Measurements from ENCODE around the gene PRKD2. TPM values are rescaled to one million over a fixed set of nuclear protein-coding genes. Genes with fewer than 3 reads are reported as not detected.

PRKD2 gene
- total RNA-seq, 2 donors from 2014 or later: 18.9 to 58.3 TPM

DNA sequence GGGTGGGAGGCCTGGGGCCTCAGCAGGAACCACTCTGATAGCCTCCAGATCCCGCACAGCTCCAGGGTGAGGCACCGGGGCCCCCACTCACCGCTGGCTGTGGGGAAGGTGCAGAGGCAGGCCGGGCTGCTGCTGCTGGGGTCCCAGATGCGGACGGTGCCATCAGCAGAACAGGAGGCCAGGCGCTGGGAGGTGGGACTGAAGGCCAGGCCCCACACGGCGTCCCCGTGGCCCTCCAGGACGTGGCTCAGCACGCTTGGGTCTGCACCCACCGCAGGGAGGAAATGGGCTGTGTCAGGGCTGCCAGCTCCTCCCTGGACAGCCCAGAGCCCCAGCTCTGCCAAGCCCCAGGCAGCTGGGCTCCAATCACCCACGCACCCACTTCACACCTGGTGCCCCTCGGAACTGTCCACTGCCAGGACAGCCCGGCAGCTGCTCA is 6.1 kb upstream of the PRKD2 start:
- Histone ChIP-seq H3K9me3 (no peaks in the 10 kb centered on the region), H3K4me1 (peaks cover 5% of the 10 kb centered on the region), H3K27me3 (no peaks in the 10 kb centered on the region), H3K4me3 (no peak overlapping the region), H3K27ac (no peak overlapping the region), H3K36me3 (replicated peaks in 1 of 2; ENCODE audit: insufficient read depth in 1 of 2, low read depth in 2 of 2) (peaks cover 11 to 31% of the 10 kb centered on the region in 2 donors)
- TF ChIP-seq POLR2A (IDR thresholded peaks at IDR 0.05): no peak
- no peak for TF ChIP-seq CTCF (IDR thresholded peaks at IDR 0.05)
- DNase-seq: no peak
- 78 to 95% methylated on average over 10 to 11 of the region's 16 CpGs for WGBS, 2 donors
- ATAC-seq: no peak
- intact Hi-C loops (cut with DNase I): no loop called here

- H3K27me3 ChIP-seq: no peaks in the 10 kb centered on the region
- ATAC-seq (no peak), DNase-seq (no peak)
- H3K4me3 ChIP-seq: no peak overlapping the region
- H3K9me3 ChIP-seq: no peaks in the 10 kb centered on the region
- WGBS, 2 donors: 78 to 88% methylated on average over 9 to 19 of the region's 25 CpGs
- H3K27ac ChIP-seq: no peak overlapping the region
- TF ChIP-seq CTCF (IDR thresholded peaks at IDR 0.05): no peak
- TF ChIP-seq POLR2A (IDR thresholded peaks at IDR 0.05): no peak
- H3K4me1 ChIP-seq: peaks cover 10% of the 10 kb centered on the region
- intact Hi-C loops (cut with DNase I): no loop called here
- peaks cover 11 to 31% of the 10 kb centered on the region in 2 donors for H3K36me3 ChIP-seq (replicated peaks in 1 of 2; ENCODE audit: insufficient read depth in 1 of 2, low read depth in 2 of 2)
These were observed 5.6 kb upstream of the PRKD2 start for GRCh38 chr19:46722421-46723022.

DNA sequence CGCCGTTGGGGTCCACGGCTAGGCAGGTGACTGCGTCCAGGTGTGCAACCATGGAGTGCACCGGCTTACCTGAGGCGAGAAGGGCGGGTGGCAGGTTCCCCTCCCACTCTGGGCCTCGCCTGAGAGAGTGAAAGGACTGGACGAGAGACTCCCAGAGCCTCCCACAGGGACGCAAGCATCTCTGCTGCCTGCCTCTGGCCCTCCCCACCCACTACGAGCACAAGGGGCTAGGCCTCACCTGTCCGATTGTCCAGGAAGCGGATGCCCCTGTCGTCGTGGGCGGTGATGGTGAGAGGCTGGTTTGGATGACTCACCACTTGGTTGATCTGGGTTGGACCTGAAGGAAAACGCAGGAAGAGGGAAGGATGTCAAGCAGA is 5.1 kb upstream of the PRKD2 start:
- WGBS, 2 donors: 87 to 93% methylated on average over 15 to 16 of the region's 17 CpGs
- H3K4me1 ChIP-seq: peaks cover 13% of the 10 kb centered on the region
- no peak overlapping the region for H3K27ac ChIP-seq
- H3K4me3 ChIP-seq: no peak overlapping the region
- intact Hi-C loops (cut with DNase I): no loop called here
- TF ChIP-seq POLR2A (IDR thresholded peaks at IDR 0.05) (no peak), CTCF (IDR thresholded peaks at IDR 0.05) (no peak)
- ATAC-seq: no peak
- peaks cover 11 to 26% of the 10 kb centered on the region in 2 donors for H3K36me3 ChIP-seq (replicated peaks in 1 of 2; ENCODE audit: insufficient read depth in 1 of 2, low read depth in 2 of 2)
- no peaks in the 10 kb centered on the region for H3K9me3 ChIP-seq
- H3K27me3 ChIP-seq: no peaks in the 10 kb centered on the region
- DNase-seq: no peak

GRCh38 chr19:46721269-46722003 is 4.5 kb upstream of the PRKD2 start:
- 81 to 96% methylated on average over 3 to 15 of the region's 16 CpGs for WGBS, 2 donors
- intact Hi-C loops (cut with DNase I): no loop called here
- TF ChIP-seq POLR2A (IDR thresholded peaks at IDR 0.05): no peak
- TF ChIP-seq CTCF (IDR thresholded peaks at IDR 0.05): no peak
- no peaks in the 10 kb centered on the region for H3K9me3 ChIP-seq
- no peak overlapping the region for H3K27ac ChIP-seq
- ATAC-seq (no peak), DNase-seq (no peak)
- no peak overlapping the region for H3K4me3 ChIP-seq
- H3K36me3 ChIP-seq (replicated peaks in 1 of 2; ENCODE audit: insufficient read depth in 1 of 2, low read depth in 2 of 2): peaks cover 11 to 25% of the 10 kb centered on the region in 2 donors
- H3K4me1 ChIP-seq: peaks cover 13% of the 10 kb centered on the region
- H3K27me3 ChIP-seq: no peaks in the 10 kb centered on the region
